NCI-H1417 treated with DMSO at 0.1 percent for 48 hours (cell line): Measurements from ENCODE around the gene NNT.
"Not testable (repeated sequence)": the region's sequence is repeated elsewhere in the genome, so short reads cannot be mapped to it uniquely, and the experiment has no call there.

ENCODE experiments used
- DNase-seq: peaks from one replicate; lab custom pipeline; 2025; lab: John Stamatoyannopoulos, UW

NNT gene

DNA sequence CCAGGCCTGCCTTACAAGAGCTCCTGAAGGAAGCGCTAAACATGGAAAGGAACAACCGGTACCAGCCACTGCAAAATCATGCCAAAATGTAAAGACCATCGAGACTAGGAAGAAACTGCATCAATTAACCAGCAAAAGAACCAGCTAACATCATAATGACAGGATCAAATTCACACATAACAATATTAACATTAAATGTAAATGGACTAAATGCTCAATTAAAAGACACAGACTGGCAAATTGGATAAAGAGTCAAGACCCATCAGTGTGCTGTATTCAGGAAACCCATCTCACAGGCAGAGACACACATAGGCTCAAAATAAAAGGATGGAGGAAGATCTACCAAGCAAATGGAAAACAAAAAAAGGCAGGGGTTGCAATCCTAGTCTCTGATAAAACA lies 116.8 kb downstream of the NNT start:
- not testable (repeated sequence) for DNase-seq

DNA sequence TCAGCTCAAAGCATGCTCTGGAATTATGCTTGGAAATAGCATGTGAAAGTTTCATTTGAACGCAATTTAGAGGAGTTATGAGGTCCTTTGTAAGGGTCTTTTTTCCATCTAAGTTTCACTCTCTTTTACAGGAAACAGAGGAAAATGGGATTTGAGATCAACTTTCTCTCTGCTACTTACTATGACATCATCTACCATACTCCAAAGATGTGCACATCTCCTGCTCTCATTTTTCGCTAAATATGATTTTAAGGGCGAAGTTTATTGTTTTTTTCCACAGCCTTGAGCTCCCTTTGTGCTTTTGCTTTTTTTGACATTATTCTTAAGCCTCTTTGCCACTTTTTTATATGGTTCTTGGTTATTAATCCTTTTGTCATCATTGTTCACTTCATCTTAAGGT lies 125.6 kb downstream of the NNT start:
- no peak for DNase-seq

DNA sequence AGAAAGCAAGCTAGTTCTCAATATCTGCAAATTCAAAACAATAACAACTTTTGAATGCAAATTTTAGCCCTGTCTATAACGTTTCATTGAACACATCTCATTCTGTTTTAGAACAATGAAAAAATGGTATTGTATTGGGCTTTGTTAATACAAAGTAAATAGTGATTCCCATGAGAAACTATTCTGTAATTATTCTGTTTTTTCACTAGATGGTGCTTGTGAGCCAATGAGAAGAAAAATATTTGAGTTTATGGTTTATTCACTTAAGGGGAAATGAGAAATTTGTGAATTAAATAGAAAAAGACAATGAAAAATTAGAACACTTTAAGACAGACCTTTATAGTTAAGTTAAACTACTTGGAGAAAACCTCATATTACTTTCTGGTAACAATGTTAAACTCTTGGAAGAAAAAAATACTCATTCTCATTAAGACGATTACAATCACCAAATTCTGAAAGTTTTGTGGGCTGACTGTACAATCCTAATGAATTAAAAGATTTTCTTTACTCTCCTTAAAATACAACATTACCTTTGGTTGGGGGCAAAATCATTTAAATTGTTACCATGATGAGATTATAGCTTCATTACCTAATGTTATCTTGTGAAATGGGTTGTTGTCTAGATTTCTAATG lies 127.0 kb downstream of the NNT start:
- no peak for DNase-seq

DNA sequence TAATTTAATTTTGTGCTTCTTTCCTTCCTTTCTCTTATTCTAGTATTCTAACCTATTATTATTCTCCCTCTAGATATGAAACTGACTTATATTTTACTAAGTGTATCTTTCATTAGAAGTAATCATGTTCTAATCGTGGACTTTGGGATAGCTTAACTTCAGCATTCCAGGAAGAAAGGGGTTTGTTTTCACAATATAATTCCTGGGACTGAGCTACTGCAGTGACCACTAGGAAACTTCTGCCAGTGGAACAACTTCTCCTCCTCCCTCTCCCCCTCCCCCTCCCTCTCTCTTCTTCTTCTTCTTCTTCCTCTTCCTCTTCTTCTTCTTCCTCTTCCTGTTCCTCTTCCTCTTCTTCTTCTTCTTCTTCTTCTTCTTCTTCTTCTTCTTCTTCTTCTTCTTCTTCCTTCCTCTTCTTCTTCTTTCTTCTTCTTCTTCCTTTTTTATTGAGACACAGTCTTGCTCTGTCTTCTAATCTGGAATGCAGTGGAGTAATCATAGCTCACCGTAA lies 127.9 kb downstream of the NNT start:
- no peak for DNase-seq

DNA sequence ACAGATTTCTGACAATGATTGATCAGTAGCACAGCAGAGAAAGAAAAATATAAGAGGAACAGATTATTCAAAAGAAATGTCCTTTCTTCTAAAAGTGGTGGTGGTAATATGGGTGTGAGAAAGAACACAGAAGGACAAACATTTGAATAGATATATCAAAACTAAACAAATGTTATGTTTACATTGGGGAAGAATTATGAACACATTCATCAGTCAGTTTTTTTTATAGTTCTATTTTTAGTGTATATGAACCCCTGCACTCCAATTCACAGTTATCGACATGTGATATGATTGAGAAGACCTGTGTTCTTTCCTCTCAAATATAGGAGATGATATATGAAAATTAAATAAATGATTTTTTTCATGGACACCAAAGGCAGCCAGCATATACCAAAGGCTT lies 128.6 kb downstream of the NNT start:
- no peak for DNase-seq

DNA sequence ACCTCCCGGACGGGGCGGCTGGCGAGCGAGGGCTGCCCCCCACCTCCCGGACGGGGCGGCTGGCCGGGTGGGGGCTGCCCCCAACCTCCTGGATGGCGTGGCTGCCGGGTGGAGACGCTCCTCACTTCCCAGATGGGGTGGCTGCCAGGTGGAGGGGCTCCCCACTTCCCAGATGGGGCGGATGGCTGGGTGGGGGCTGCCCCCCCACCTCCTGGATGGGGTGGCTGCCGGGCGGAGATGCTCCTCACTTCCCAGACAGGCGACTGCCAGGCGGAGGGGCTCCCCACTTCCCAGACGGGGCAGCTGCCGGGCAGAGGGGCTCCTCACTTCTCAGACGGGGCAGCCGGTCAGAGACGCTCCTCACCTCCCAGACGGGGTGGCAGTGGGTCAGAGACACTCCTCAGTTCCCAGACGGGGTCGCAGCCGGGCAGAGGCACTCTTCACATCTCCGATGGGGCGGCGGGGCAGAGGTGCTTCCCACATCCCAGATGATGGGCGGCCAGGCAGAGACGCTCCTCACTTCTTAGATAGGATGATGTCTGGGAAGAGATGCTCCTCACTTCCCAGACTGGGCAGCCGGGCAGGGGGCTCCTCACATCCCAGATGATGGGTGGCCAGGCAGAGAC lies 143.1 kb downstream of the NNT start:
- DNase-seq: not testable (repeated sequence)

DNA sequence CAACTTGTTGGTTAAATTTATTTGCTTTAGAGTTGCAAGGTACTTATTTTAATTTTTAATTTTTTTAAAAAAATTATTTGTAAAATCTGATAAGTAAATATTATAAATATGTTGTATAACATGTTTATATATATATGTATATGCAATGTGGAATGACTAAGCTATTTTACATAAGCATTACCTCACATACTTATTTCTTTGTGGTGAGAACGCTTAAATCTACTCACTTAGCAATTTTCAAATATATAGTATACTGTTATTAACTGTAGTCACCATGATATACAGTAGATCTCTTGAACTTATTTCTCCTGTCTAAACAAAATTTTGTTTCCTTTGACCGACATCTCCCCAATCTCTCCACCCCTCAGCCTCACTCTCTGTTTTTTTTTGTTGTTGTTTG lies 147.8 kb downstream of the NNT start:
- no peak for DNase-seq

DNA sequence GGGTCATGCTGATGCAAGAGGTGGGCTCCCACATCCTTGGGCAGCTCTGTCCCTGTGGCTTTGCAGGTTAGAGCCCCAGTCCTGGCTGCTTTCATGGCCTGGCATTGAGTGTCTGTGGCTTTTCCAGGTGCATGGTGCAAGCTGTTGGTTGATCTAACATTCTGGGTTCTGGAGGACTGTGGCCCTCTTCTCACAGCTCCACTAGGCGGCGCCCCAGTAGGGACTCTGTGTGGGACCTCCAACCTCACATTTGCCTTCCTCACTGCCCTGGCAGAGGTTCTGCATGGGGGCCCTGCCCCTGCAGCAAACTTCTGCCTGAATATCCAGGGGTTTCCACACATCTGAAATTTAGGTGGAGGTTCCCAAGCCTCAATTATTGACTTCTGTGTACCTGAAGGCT lies 150.1 kb downstream of the NNT start:
- no peak for DNase-seq
